GM19193 (cell line): ENCODE measurements around the gene PRM1.

ENCODE experiments used
- POLR2A ChIP-seq: IDR thresholded peaks from 4 replicates; pipeline ENCODE4 v1.6.1; 2011; ENCODE audit not compliant: insufficient read depth, insufficient read length; ENCODE audit errors: extremely low read depth

Gene PRM1

DNA sequence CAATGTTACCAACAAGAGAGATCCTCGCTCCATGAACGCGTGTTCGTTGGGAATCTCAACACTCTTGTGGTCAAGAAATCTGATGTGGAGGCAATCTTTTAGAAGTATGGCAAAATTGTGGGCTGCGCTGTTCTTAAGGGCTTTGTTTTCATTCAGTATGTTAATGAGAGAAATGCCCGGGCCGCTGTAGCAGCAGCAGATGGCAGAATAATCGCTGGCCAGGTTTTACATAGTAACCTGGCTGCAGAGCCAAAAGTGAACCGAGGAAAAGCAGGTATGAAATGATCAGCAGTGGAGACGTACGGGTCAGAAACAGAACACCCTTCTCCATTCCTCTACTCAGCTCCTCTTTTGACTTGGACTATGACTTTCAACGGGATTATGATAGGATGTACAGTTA is 38.5 kb downstream of the PRM1 start:
- no peak for TF ChIP-seq POLR2A

DNA sequence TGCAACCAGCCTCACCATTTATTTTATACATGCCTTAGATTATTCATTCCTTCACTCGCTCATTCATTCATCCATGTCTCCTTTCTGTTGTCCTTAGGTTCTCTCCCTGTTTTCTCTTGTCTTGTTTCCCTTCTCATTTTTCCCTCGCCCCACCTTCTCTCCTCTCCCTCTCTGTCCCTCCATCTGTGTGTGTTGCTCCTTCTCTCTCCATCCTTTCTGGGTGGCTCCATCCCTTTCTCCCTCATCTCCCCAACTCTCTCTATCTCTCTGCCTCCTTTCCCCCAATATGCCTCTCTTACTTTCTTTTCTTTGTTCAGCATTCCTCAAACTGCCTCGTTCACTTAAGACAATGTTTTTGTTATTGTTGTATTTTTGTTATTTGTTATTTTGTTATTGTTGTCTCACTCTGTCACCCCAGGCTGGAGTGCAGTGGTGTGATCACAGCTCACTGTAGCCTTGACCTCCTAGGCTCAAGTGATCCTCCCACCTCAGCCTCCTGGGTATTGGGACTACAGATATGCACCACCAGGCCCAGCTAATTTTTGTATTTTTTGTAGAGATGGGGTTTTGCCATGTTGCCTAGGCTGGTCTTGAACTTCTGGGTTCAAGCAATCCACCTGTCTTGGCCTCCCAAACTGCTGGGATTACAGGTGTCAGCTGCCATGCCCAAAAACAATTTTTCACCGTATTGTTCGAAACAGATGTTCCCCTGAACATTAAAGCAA is 39.5 kb downstream of the PRM1 start:
- no peak for TF ChIP-seq POLR2A

DNA sequence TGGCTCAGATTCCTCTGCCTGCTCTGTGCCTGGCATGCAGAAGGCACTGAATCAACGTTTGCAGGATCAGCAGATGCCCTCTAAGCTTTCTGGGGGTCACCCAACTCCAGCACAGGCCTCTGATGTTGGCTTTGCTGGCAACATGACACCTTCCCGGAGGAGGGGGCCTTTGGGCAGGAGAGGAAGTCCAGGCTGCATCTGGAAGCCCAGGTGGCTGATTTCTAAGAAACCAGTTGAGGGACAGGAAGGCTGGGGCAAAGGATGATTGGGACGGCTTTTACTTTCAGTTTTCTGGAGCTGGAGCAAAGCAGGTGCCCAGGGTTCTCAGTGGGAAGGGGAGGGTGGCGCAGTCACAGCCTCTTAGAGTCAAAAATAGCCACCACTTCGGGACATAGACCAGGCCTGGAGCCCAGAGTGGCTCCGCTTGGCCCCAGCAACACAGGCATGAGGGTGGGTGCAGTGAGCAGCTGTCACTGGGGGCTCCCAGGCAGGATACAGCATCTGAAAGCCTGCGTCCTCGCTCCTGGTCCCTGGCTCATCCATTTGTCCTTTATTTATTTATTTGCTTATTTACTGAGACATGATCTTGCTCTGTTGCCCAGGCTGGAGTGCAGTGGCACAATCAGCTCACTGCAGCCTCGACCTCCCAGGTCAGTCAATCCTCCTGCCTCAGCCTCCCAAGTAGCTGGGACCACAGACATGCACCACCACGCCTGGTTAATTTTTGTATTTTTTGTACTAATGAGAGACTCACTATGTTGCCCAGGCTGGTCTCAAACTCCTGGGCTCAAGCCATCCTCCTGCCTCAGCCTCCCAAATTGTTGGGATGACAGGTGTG is 40.3 kb downstream of the PRM1 start:
- TF ChIP-seq POLR2A, result no peak

DNA sequence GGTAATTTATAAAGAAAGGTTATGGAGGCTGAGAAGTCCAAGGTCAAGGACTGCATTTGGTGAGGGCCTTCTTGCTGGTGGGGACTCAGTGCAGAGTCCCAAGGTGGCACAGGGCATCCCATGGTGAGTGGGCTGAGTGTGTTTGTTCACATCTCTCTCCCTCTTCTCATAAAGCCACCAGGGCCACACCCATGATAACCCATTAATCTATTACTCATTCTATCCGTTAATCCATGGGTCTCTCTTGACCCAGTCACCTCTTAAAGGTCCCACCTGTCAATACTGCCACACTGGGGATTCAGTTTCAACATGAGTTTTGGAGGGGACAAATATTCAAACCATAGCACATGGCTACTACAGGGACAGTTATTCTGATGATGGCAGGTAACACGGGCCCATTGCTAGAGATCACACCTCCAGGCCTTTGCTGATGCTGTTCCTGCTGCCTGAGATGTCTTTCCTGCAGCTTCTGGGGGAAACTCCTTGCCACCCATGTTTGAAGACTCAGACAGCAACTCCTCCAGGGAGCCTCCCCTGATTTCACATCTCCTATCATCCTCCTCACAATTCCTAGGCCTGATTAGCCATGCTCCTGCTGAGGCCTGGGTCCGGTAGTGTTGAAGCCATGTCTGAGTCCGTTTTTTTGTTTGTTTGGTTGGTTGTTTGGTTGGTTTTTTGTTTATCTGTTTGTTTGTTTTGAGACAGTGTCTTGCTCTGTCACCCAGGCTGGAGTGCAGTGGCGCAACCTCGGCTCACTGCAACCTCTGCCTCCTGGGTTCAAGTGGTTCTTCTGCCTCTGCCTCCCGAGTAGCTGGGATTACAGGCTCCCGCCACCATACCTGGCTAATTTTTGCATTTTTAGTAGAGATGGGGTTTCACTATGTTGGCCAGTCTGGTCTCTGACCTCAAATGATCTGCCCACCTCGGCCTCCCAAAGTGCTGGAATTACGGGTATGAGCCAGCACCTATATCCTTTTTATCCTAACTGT is 41.2 kb downstream of the PRM1 start:
- TF ChIP-seq POLR2A, result no peak

DNA sequence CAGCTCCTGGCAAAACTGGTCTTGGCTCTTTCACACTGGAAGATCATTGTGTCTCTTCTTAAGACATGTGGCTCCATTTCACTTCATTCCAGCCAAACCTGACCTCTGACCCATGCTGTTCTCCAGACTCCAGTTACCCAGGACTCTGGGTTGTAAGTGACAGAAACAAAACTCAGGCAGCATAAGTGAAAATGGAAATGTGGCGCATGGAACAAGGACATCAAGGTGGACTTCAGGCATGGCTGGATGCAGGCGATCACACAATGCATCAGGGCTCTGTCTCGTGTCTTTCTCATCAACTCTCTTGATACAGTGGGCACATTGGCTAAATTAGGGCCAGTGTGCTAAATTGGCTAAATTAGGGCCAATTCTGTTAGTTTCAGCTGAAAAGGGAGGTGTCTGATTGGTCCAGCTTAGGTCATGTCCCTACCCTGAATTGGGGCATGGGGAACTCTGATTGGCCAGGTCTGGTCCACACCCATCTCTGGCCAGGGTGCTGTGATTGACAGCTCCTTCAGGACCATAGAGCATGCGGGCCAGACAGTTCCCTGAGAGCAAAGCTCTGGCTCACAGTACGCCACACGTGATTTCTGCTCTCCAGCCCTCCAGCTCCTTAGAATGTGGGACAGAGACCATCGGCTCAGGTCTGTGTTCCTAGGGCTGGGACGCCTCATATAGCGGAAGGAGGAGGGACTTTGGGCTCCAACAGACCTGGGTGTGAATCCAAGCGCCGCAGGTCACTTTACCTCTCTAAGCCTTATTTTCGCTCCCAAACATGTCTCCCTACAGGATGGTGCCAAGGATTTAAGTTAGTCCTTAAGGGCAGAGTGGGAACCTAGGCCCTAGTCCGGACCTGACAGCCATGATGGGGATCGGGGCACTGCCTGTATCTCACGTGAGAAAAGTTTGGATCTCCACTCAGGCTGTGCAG is 42.6 kb downstream of the PRM1 start:
- no peak for TF ChIP-seq POLR2A

DNA sequence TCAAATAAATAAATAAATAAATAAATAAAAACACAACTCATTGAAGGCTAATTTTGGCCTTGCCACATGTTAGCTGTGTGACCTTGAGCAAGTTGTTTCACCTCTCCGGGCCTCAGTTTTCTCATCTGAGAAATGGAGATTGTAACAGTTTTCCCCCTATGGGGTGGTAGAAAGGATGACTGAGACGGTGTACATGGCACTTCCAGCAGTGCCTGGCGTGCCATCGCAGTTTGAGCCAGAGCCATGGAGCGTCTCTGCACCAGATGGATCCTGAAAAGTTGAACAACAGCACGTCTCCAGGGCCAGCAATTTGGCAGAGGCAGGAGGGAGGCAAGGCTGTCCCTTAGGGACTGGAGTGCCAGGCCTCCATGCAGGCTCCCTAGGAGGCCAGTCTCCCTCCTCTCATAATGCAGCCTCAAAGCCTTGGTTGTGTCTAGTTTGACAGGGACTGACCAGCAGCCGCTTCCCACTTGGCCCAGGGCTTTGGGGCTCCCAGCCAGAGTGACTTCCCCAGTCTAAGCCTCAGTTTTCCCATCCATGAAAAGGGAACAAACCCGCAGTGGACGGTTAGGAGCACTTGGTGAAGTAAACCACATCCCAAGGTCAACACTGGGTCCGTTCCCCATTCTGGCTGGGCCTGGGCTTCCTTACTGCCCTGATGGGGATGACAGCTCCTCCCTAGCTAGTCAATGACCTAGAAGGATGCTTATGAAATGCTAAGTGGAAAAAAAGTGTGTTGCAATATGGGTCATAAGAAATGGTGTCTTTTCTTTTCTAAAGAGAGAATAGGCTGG is 44.5 kb downstream of the PRM1 start:
- no peak for TF ChIP-seq POLR2A

DNA sequence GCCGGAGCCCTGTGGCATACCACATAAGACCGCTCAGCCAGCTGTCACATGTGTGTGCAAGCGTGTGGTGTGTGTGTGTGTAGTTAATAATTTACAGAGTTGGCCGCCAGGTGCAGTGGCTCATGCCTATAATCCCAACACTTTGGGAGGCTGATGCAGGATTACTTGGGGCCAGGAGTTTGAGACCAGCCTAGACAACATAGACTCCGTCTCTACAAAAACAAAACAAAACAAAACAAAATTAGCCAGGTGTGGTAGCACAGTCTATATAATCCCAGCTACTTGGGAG is 45.5 kb downstream of the PRM1 start:
- TF ChIP-seq POLR2A, result no peak

DNA sequence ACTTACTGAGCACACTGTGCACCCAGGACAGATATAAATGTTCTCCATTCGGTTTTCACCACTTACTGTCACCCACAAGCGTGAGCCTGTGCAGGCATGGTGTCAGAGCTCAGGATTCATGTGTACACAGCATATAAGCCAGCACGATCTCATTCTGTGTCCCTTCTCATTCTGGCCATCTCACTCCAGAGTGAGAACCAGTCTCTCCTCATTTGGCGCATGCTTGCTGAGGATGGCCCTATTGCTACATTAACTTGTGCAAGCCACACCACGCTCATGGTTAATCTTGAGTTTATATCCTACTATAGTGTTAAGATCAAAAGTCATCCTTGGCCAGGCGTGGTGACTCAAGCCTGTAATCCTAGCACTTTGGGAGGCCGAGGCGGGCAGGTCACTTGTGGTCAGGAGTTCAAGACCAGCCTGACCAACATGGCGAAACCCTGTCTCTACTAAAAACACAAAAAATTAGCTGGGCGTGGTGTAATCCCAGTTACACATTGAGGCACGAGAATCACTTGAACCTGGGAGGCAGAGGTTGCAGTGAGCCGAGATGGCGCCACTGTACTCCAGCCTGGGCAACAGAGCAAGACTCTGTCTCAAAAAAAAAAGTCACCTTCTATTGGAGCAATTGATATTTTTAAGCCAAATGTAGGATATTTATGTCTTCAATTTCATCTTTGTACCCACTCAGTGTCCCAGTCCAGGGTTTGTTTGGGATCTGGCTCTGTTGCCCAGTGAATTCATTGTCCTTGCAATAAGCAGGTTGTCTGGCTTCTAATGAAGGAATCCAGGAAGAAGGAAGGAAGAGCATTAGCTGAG is 46.0 kb downstream of the PRM1 start:
- no peak for TF ChIP-seq POLR2A

DNA sequence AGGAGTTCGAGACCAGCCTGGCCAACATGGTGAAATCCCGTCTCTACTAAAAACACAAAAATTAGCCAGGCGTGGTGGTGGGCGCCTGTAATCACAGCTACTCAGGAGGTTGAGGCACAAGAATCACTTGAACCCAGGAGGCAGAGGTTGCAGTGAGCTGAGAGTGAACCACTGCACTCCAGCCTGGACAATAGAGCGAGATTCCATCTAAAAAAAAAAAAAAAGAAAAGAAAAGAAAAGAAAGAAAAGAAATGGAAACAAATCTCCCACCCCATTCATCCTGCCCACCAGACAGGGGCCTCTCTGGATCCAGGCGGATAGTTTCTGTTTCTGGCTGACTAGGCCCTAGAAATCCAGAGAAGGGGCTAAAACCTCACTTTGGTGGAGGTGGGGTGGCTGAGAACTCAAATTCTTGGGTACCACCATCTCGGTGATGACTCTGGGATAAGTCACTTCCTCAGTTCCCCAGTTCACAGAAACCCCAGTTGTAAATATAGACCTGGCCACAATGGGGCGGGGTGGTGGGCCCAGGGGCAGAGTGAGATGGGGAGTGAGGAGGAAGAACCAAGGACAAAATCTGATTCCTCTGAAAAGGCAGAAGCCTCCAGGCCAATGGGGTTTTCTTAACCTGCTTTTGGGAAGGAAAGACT is 47.3 kb downstream of the PRM1 start:
- no peak for TF ChIP-seq POLR2A

DNA sequence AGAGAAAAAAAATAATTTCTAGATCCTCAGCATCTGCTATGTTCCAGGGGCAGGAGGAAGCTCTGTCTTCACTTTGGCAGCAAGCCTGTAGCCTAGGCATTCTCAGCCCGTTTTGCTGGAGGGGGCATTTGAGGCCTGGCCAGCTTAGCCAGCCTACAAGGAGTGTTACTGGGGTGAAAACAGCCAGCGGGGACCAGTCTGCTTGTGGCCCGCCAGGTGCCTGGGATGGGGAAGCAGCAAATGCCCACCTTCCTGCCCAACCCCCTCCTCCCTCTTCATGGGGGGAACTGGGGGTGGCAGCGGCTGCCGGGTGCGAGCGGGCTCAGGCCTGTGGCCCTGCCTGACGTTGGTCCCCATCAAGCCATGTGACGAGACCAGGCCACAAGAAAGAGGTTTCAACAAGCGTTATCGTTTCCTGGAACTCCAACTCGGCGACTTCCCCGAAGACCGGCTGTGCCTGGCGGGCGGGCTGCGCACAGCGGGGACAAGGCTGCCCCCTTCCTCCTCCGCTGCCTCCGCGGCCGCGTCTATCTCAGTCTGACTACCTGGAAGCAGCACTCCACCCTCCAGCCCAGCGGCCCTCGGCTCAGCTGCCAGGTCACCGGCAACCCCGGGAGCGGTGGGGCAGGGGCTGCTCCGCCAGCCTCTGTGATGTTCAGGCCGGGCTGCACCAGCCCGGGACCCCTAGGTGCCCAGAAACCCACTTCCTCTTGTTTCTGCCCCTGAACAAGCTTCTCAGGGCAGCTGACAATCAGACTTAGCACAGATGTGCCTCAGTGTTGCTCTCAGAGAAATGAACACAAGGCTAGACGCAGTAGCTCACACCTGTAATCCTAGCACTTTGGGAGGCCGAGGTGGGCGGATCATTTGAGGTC is 48.0 kb downstream of the PRM1 start:
- peak; percentile 51 for TF ChIP-seq POLR2A

DNA sequence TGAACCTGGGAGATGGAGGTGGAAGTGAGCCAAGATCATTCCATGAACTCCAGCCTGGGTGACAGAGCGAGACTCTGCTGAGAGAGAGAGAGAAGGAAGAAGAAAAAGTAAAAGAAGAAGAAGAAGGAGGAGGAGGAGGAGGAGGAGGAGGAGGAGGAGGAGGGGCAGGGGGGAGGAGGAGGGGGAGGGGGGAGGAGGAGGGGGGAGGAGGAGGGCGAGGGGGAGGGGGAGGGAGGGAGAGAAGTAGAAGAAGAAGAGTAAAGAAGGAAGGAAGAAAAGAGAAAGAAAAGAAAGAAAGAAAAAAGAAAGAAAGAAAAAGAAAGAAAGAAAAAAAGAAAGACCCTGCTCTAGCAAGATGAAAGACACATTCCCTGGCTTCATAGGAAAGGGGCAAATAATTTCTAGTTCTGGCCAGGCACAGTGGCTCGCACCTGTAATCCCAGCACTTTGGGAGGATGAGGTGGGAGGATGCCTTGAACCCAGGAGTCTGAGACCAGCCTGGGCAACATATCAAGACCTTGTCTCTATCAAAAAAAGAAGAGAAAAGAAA is 48.8 kb downstream of the PRM1 start:
- TF ChIP-seq POLR2A, result no peak
